Nephron (organoid): ENCODE data around the gene NOX4.
"Not testable (repeated sequence)": the region's sequence is repeated elsewhere in the genome, so short reads cannot be mapped to it uniquely, and the experiment has no call there.

Source experiments
- H3K27ac Mint-ChIP-seq, 3 experiments: 2 replicates each; pipeline ENCODE4 v1.8.0; 2020; ENCODE audit warnings: mixed read lengths in 3 of 3, mild to moderate bottlenecking in 2 of 3, moderate library complexity in 1 of 3
- H3K27me3 Mint-ChIP-seq: 2 replicates; pipeline ENCODE4 v1.8.0; 2021; ENCODE audit warnings: low read depth, mild to moderate bottlenecking, moderate library complexity, mixed read lengths
- H3K36me3 Mint-ChIP-seq: 2 replicates; pipeline ENCODE4 v1.8.0; 2020; ENCODE audit warnings: low read depth, mixed read lengths
- H3K4me1 Mint-ChIP-seq: 2 replicates; pipeline ENCODE4 v1.8.0; 2020; ENCODE audit warnings: mixed read lengths
- H3K4me3 Mint-ChIP-seq, 3 experiments: 2 replicates each; pipeline ENCODE4 v1.8.0; 2020; ENCODE audit warnings: mild to moderate bottlenecking in 3 of 3, mixed read lengths in 3 of 3, moderate library complexity in 2 of 3
- H3K9me3 Mint-ChIP-seq: 2 replicates; pipeline ENCODE4 v1.8.0; 2020; ENCODE audit warnings: mixed read lengths
- TF ChIP-seq, protein P1 (sequence below), 3 experiments: fragments of 200-600 bp; sonication (generic); IDR thresholded peaks; one replicate each; pipeline ENCODE4 v1.5.0; 2021; ENCODE audit warnings: antibody characterized with exemption in 3 of 3; ENCODE audit not compliant: unreplicated experiment in 3 of 3

The NOX4 gene

DNA sequence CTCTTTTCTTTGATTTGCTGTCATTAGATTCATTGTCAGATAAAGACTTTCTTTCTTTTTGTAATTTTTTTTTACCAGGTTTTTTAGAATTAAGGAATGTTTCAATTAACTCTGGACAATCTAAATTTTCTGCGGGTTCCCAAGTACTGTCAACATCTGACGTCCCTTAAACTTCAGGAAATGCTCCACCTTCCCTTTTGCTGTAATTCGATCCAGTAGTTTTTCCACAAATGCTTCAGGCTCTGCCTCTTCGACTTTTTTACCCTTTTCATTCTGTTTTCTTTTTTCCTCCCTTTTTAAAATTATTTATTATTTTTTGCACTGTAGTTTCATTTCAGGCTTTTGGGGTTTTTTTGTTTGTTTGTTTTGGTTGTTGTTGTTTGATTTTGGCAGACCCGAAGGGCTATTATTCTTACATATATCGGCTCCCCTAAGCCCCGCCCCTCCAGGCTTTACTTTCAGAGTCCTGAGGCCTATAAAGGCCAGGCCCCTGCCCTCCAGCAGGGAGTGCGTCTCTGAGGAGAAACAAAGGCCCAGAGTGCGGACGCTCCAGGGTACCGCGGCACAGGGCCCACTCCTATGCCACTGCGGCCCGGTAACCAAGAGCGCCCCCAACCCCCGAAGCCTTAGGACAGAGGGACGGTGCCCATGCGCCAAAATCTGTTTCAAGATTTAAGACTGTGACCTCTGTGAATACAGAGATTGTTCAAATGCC is 197.1 kb downstream of the NOX4 start:
- TF ChIP-seq, protein P1, sequence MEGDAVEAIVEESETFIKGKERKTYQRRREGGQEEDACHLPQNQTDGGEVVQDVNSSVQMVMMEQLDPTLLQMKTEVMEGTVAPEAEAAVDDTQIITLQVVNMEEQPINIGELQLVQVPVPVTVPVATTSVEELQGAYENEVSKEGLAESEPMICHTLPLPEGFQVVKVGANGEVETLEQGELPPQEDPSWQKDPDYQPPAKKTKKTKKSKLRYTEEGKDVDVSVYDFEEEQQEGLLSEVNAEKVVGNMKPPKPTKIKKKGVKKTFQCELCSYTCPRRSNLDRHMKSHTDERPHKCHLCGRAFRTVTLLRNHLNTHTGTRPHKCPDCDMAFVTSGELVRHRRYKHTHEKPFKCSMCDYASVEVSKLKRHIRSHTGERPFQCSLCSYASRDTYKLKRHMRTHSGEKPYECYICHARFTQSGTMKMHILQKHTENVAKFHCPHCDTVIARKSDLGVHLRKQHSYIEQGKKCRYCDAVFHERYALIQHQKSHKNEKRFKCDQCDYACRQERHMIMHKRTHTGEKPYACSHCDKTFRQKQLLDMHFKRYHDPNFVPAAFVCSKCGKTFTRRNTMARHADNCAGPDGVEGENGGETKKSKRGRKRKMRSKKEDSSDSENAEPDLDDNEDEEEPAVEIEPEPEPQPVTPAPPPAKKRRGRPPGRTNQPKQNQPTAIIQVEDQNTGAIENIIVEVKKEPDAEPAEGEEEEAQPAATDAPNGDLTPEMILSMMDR (IDR thresholded peaks at IDR 0.05; ENCODE audit: unreplicated experiment in 3 of 3): no peak
- Mint-ChIP-seq H3K9me3 (no peaks in the 10 kb centered on the region), H3K36me3 (no peaks in the 10 kb centered on the region), H3K4me3 (peak overlapping the region; percentile 70 to 81 (median 80)), H3K27me3 (no peaks in the 10 kb centered on the region), H3K27ac (peak overlapping the region in 2 of 3 experiments; percentile 36 to 45), H3K4me1 (no peaks in the 10 kb centered on the region)

DNA sequence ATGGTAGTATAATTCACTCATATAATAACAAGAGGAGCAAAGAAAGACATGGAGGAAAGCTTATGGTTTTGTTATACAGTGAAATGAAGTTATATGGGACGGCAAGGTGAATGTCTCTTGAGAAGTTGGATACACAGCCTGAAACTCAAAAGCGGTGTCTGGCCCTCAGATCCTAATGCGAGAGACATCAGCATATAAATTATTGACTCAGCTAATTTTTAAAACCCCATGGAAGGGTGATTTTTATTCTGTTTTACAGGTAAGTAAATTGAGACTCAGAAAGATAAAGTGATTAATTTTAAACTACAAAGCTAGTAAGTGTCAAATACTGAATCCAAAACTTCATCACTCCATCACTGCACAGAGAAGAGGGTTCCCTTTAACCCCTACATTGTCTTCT is 203.2 kb downstream of the NOX4 start:
- H3K27ac Mint-ChIP-seq, H3K4me3 Mint-ChIP-seq, H3K27me3 Mint-ChIP-seq, H3K36me3 Mint-ChIP-seq, H3K4me1 Mint-ChIP-seq, H3K9me3 Mint-ChIP-seq: not testable (repeated sequence)

DNA sequence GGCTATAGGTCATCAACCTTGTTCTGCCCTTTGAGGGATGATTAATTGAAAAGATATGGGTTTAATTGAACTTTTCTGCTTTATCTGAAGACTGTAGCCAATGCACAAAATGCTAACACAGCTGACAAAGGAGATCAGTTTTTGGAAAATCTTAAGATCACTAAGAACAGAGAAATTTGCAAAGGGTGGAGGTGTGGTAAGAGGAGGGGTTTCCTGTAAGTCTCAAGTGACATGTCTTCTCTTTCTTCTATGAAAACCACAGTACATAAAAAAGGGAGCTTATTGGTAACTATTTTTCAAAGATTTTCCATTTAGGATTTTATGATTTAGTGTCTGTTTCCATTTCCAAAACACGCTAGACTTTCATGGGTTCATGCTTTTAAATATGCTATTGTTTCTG is 204.6 kb downstream of the NOX4 start:
- H3K4me3 Mint-ChIP-seq, H3K36me3 Mint-ChIP-seq, H3K4me1 Mint-ChIP-seq, H3K9me3 Mint-ChIP-seq, H3K27me3 Mint-ChIP-seq, H3K27ac Mint-ChIP-seq: not testable (repeated sequence)

DNA sequence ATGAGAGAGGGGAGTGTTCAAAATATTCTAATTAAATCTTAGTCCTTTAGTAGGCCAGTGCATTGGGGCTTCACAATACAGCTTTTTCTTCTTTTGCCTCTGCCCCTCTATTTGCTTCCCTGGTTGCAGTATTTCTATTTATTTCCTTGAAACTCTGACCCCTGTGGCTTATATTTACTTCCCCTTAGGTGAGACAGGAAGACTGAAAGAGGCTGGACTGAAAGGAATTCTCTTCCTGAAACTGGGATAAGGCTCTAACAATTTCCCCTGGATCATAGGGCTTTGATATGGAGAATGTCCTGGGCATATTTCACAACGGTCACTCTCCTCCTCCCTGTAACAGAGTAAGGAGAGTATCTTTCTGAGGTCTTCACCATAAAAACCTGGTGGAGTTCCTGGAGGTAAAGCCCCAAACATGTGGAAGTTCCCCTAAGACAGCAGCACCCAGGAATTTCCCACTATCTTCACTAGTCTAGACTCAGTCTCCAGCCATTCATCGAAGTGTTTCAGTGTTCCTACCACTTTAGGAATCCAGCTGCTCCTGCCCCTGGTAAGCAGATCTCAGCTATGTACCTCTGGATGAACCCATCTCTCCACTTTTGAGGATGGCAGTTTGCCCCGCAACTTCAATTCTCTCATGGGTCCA is 210.0 kb downstream of the NOX4 start:
- H3K4me3 Mint-ChIP-seq, H3K9me3 Mint-ChIP-seq, H3K27ac Mint-ChIP-seq, H3K4me1 Mint-ChIP-seq, H3K36me3 Mint-ChIP-seq, H3K27me3 Mint-ChIP-seq: not testable (repeated sequence)

DNA sequence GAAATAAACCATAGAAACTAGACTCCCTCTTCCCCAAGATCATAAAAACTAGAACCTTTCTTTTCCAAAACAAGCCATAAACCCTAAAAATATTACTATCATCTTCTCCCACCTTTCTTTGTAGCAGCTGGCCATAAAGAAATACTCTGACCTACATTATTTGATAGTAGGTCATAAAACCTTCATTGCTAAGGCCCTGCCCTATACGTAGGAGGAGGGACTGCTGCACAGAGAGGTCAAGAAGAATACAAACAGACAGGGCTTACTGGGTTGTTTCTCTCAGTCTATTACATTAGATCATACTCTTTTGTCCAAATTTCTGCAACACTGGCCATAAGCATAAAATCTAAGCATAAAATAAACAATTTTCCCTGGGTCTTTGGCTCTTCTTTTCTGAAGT is 212.0 kb downstream of the NOX4 start:
- TF ChIP-seq, protein P1 (IDR thresholded peaks at IDR 0.05; ENCODE audit: unreplicated experiment in 3 of 3): no peak
- Mint-ChIP-seq H3K27ac (peak overlapping the region in 1 of 3 experiments; percentile 47), H3K4me1 (no peaks in the 10 kb centered on the region)

DNA sequence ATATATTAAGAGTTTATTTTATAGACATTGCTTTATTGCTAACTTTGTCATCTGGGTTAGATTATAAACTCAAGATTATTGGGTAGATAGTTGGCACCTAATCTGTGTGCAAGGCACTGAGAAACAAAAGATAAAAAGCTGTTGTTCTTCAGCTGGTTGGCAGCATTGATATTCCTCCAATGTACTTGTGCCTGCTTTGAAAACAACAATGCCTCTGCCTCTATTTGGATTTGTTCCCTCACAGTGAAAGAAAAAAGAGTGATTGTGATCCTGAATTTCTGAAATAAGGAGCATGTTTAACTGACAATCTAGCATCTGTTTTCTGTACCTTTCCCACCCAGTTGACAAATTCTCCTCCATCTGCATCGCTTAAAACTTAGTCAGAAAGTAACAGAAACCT is 215.2 kb downstream of the NOX4 start:
- Mint-ChIP-seq H3K27ac (no peak overlapping the region), H3K27me3 (no peaks in the 10 kb centered on the region), H3K4me3 (no peak overlapping the region), H3K9me3 (peaks cover 6% of the 10 kb centered on the region), H3K4me1 (no peaks in the 10 kb centered on the region), H3K36me3 (no peaks in the 10 kb centered on the region)
- TF ChIP-seq, protein P1 (IDR thresholded peaks at IDR 0.05; ENCODE audit: unreplicated experiment in 3 of 3): no peak

More for the DNA sequence above, 212.0 kb downstream of the NOX4 start:
- no peaks in the 10 kb centered on the region for H3K9me3 Mint-ChIP-seq
- no peaks in the 10 kb centered on the region for H3K27me3 Mint-ChIP-seq
- H3K4me3 Mint-ChIP-seq: no peak overlapping the region
- no peaks in the 10 kb centered on the region for H3K36me3 Mint-ChIP-seq
